ENCODE measurements around the gene CTNNBIP1.
A peak's percentile ranks its signal among the peaks of the same experiment; 100 is the strongest.
"Not testable (repeated sequence)": the region's sequence is repeated elsewhere in the genome, so short reads cannot be mapped to it uniquely, and the experiment has no call there.

The CTNNBIP1 gene

GRCh38 chr1:9811239-9811966 is 98.7 kb downstream of the CTNNBIP1 start:
- H3K27ac ChIP-seq: peak overlapping the region; percentile 61
- no peak for TF ChIP-seq CTCF (conservative IDR thresholded peaks at IDR 0.05)

GRCh38 chr1:9809100-9809510 is 101.0 kb downstream of the CTNNBIP1 start:
- no peak overlapping the region for H3K27ac ChIP-seq
- no peak for TF ChIP-seq CTCF (conservative IDR thresholded peaks at IDR 0.05)

GRCh38 chr1:9808459-9808858 is 101.6 kb downstream of the CTNNBIP1 start:
- no peak overlapping the region for H3K27ac ChIP-seq
- TF ChIP-seq CTCF (conservative IDR thresholded peaks at IDR 0.05): no peak

GRCh38 chr1:9807541-9807940 is 102.5 kb downstream of the CTNNBIP1 start:
- H3K27ac ChIP-seq: no peak overlapping the region
- TF ChIP-seq CTCF (conservative IDR thresholded peaks at IDR 0.05): no peak

GRCh38 chr1:9805972-9806371 is 104.1 kb downstream of the CTNNBIP1 start:
- not testable (repeated sequence) for H3K27ac ChIP-seq

- no peak overlapping the region for H3K27ac ChIP-seq
- no peak for TF ChIP-seq CTCF (conservative IDR thresholded peaks at IDR 0.05)
Measured at GRCh38 chr1:9805006-9805508, 105.0 kb downstream of the CTNNBIP1 start.

- peak overlapping the region; percentile 20 for H3K27ac ChIP-seq
Measured at GRCh38 chr1:9803003-9803918, 106.8 kb downstream of the CTNNBIP1 start.

- no peak overlapping the region for H3K27ac ChIP-seq
- TF ChIP-seq CTCF (conservative IDR thresholded peaks at IDR 0.05): no peak
Measured at GRCh38 chr1:9801909-9802308, 108.2 kb downstream of the CTNNBIP1 start.

Measured in VCaP (cell line).